Subcutaneous adipose tissue (tissue), 4 donors: Measurements from ENCODE around the gene HDHD5. TPM values are rescaled to one million over a fixed set of nuclear protein-coding genes. Genes with fewer than 3 reads are reported as not detected.

Experiments used
- total RNA-seq, 4 donors: library from RNA; depleted of rRNA; stranded (reverse); fragments of >200 nt; gene quantifications; one replicate each; pipeline ENCODE4 v1.1.0, GENCODE V29; 2016
- TF ChIP-seq, protein P1 (sequence below): fragments of 450-650 bp; IDR thresholded peaks from one replicate; pipeline ENCODE4 v1.5.1; 2016; ENCODE audit warnings: low read depth, mild to moderate bottlenecking, control low read depth, antibody characterized with exemption, moderate library complexity

The HDHD5 gene
- total RNA-seq, 4 donors from 2014 or later = 23.0 to 73.1 (median 41.7) TPM

DNA sequence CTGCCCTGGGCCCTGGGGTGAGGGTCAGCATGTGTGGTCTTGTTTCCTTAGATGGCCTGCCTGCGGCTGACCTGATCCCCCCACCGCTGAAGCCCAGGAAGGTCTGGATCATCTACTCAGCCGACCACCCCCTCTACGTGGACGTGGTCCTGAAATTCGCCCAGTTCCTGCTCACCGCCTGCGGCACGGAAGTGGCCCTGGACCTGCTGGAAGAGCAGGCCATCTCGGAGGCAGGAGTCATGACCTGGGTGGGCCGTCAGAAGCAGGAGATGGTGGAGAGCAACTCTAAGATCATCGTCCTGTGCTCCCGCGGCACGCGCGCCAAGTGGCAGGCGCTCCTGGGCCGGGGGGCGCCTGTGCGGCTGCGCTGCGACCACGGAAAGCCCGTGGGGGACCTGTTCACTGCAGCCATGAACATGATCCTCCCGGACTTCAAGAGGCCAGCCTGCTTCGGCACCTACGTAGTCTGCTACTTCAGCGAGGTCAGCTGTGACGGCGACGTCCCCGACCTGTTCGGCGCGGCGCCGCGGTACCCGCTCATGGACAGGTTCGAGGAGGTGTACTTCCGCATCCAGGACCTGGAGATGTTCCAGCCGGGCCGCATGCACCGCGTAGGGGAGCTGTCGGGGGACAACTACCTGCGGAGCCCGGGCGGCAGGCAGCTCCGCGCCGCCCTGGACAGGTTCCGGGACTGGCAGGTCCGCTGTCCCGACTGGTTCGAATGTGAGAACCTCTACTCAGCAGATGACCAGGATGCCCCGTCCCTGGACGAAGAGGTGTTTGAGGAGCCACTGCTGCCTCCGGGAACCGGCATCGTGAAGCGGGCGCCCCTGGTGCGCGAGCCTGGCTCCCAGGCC lies 50.6 kb downstream of the HDHD5 start:
- TF ChIP-seq, protein P1, sequence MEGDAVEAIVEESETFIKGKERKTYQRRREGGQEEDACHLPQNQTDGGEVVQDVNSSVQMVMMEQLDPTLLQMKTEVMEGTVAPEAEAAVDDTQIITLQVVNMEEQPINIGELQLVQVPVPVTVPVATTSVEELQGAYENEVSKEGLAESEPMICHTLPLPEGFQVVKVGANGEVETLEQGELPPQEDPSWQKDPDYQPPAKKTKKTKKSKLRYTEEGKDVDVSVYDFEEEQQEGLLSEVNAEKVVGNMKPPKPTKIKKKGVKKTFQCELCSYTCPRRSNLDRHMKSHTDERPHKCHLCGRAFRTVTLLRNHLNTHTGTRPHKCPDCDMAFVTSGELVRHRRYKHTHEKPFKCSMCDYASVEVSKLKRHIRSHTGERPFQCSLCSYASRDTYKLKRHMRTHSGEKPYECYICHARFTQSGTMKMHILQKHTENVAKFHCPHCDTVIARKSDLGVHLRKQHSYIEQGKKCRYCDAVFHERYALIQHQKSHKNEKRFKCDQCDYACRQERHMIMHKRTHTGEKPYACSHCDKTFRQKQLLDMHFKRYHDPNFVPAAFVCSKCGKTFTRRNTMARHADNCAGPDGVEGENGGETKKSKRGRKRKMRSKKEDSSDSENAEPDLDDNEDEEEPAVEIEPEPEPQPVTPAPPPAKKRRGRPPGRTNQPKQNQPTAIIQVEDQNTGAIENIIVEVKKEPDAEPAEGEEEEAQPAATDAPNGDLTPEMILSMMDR = no peak

DNA sequence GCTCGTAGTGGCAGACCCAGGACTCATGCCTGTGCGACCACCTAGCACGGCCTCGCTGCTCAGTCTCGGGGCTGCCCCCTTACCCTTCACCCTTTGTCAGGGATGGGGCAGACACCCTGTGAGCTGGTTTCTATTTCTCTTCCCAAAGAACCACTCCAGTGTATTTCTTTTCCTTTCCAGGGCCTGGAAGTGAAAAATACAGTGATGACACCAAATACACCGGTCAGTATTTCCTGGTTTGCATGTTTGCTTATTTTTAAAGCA lies 51.6 kb downstream of the HDHD5 start:
- TF ChIP-seq, protein P1 = no peak

GRCh38 chr22:17106785-17107546 lies 52.1 kb downstream of the HDHD5 start:
- TF ChIP-seq, protein P1 = no peak

- TF ChIP-seq, protein P1 = no peak
These were observed 52.8 kb downstream of the HDHD5 start for GRCh38 chr22:17106161-17106784.

DNA sequence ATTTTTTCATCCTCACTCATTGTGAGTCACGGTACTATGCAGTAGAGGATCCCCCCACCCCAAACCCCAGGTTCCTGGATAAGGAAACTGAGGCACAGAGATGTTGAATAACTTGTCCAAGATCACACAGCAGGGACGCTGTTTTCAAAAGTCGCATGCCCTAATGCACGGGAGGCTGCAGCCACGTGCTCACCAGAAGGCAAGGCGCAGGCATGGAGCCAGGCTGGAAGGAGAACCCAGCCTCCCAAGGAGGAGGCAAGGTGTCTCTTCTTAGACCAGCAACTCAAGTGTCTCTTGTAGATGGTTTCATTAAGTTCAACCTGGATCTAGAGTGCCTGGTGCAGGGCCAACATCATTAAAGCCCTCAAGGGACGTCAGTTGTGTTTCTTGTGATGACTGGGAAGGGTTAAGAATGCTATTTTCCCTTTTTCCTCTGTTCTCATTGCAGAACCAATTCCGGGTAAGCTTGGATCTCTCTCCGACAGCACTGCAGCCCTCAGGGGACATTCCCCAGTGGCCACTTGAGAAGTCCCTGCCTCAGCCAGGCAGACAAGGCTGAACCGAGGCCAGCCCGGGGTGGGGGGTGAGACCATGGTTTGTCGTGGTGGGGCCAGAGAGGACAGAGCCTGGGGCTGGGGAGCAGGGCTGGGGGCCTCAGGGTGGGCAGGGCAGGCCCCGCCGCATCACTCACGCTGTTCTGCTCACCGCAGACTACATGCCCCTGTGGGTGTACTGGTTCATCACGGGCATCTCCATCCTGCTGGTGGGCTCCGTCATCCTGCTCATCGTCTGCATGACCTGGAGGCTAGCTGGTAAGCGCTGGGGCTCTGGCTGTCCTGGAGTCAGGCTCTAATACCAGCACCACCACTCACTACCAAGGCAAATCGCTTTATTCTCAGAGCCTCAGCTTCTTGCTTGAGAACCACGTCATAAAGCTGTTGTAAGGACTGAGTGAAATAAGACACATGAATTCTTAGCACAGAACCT lies 53.6 kb downstream of the HDHD5 start:
- TF ChIP-seq, protein P1 = no peak

DNA sequence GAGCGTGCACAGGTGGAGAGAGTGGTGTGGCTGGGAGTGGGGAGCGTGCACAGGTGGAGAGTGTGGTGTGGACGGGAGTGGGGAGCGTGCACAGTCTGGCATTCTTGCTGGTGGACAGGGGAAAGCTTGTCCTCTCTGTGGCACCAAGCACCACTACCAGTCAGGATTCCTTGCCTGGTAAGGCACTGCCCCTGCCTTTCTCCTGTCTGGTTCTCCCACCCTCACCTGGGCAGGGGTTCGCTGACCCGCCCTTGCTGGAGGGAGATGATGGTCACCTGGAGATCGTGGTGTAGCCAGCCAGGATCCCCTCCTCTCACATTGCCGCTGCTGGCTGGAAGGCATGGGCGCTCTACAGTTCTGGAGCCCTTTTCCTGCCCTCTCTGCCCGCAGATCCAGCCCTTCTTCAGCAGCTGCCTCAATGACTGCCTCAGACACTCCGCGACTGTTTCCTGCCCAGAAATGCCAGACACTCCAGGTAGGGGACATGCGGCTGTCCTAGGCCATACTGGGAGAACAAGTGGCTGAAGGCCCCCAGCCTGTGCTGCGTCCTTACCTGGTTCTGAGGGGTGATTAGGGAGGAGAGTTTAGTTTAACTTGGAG lies 54.6 kb downstream of the HDHD5 start:
- TF ChIP-seq, protein P1 = no peak
